Stimulated activated CD4-positive, alpha-beta T cell treated with anti-CD3 and anti-CD28 coated beads, Interleukin-4, amount 100 ng/mL, for 48 hours (primary cell): ENCODE data around the gene FAM124A.

Experiments used
- DNase-seq, 2 donors: peaks; one replicate each; pipeline ENCODE4 v3.0.0-alpha.2; 2020; ENCODE audit warnings: low read depth in 2 of 2

The FAM124A gene

DNA sequence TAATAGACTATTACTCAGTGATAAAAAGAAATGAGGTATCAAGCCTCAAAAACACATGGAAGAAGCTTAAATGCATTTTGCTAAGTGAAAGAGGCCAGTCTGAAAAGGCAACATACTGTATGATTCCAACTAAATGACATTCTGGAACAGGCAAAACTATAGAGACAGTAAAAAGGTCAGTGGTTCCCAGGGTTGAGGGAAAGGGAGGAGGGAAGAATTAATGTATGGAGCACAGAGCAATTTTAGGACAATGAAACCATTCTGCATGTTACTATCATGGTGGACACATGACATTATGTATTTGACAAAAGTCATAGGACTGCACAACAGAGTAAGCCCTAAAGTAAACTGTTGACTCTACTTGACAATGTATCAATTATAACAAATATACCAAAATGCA is 111.6 kb downstream of the FAM124A start:
- no peak for DNase-seq
